GM19438 (cell line): ENCODE measurements around the gene CHMP4A.

Source experiments
- ATAC-seq: cut with Tn5 transposase; IDR thresholded peaks from one replicate; pipeline ENCODE4 v1.9.1; 2021; ENCODE audit warnings: low read depth; ENCODE audit not compliant: unreplicated experiment

The CHMP4A gene

GRCh38 chr14:24182110-24182882, 31.0 kb downstream of the CHMP4A start:
- ATAC-seq, result no peak

DNA sequence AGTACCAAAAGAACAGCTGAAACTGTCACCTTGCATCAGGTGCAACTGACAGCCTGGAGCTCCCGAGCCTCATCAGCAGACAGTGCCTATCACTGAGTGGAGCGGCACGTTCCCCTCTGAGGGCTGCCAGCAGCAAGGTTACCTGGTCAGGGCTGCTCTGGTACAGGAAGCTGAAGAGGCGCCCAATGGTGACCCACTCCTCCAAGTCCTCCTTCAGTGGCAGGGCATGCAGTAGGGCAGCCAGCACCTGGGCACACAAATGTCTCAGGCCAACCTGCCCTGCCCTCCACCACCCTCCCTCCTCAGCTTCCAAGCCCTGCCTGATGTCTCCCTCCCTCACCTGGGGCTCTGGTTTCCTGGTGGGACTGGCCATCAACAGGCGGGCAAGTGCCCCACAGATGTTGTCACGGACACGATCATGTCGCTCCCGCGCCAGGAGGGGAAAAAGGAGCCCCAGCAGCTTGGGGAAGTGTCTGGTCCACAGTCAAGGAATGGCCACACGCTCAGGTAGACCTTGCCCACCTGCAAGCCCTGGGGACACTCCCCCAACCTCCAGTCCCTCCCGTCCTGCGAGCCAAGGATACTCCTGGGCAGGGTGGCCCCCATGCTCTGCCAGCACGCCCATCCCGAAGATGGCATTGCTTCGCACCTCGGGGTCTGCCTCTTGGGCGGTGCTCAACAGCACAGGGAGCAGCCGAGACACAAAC, 31.8 kb downstream of the CHMP4A start:
- no peak for ATAC-seq

DNA sequence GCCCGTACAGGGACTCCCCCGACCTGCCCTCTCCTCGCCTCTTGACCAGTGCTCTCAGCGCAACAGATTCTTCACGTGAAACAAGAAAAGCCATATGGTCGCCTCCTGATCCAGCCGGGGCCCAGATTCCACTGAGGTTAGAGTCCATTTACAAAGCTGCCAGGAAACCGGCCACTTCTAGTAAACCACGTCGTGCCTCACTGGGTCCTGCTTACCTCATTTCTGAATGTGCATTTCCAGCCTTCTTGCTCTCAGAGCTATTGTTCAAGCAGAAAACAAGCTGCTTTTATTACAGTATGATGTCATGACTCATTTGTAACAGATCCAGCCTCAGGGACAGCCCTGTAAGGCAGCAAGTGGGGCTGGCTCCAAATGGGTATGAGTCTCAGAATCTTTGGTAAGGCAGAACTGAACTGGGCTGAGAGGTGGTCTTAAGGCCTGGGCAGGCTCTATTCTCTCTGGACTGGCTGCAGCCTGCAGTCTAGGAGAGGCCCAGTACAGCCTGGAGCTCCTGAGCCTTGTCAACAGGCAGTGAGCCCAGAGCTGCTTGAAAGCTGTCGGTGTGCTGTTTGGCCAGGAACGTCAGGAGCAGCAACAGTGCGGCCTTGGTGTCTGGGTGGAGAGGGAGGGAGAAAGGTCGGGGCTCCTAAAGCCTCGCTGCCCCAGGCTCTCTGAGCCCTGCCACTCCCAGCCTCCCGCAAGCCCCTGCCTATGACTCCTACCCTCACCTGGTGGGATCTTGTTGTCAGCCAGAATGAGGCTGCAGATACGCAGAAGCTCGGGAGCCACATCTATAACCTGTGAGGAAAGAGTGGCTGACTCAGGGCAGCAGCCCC, 33.1 kb downstream of the CHMP4A start:
- ATAC-seq, result no peak

DNA sequence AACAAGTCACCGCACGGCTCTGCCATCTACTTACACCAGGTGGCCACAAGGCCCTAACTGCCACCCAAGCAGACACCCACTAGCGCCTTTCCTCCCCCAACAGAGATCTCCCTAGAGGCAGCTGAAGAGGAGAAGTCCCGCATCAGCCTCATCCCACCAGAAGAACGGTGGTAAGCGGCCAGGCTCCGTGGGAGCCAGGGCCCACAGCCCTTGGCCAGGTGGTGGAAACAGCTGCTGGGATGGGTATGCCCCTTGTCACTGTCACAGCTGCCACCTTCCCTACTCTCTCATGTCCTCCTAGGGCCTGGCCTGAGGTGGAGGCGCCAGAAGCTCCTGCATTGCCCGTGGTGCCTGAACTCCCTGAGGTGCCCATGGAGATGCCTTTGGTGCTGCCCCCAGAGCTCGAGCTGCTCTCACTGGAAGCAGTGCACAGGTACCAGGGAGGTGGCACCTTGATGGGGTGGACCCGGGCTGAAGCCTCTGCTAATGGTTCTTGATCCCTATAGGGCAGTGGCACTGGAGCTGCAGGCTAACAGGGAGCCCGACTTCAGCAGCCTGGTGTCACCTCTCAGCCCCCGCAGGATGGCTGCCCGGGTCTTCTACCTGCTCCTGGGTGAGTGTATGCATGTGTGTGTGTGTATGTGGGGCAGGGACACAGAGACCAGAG, 33.9 kb downstream of the CHMP4A start:
- ATAC-seq, result no peak

DNA sequence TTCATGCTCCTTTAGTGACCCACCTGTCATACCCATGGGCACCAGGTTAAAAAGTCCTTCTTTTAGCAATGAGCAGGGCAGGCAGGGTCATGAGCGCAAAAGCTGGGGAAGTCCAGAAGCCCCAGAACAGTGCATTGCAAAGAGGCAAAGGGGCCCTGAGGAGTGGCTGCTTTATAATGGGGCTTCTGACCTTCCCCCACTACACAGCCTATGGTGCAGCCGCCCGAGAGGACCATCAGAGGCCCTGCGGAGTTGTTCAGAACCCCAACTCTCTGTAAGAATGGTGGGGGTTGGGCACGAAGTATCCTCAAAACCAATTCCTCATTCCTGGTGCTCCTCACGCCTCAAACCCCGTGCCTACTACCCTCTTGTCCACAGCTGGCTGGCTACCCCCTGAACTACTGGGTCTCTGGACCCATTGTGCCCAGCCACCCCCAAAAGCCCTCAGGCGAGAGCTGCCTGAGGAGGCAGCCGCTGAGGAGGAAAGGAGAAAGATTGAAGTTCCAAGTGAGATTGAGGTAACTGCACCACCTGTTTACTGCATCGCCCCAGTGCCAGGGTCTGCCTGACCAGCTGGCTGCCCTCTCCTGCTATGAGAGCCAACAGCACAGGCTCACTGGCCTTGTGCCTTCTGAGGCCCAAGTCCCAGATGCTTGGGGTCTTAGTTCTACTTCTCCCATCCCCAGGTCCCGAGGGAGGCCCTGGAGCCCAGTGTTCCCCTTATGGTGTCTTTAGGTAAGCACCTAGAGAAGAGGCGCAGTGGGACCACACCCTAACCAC, 34.7 kb downstream of the CHMP4A start:
- ATAC-seq, result no peak

DNA sequence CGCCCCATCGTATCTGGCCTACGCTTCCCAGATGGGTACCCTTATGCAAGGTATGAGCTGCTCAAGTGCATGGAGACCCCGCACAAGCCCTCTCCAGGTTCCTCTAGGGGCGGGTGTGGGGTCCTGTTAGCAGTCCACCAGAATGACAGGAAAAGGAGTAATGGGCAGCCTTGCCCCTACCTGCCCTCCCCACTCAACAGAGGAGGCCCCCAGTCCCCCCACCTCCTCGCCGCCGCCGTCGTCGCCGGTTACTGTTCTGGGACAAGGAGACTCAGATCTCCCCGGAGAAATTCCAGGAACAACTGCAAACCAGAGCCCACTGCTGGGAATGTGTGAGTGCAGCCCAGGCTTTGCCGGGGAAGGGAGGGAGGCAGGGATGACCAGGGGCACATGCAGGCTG, 35.4 kb downstream of the CHMP4A start:
- ATAC-seq, result no peak

DNA sequence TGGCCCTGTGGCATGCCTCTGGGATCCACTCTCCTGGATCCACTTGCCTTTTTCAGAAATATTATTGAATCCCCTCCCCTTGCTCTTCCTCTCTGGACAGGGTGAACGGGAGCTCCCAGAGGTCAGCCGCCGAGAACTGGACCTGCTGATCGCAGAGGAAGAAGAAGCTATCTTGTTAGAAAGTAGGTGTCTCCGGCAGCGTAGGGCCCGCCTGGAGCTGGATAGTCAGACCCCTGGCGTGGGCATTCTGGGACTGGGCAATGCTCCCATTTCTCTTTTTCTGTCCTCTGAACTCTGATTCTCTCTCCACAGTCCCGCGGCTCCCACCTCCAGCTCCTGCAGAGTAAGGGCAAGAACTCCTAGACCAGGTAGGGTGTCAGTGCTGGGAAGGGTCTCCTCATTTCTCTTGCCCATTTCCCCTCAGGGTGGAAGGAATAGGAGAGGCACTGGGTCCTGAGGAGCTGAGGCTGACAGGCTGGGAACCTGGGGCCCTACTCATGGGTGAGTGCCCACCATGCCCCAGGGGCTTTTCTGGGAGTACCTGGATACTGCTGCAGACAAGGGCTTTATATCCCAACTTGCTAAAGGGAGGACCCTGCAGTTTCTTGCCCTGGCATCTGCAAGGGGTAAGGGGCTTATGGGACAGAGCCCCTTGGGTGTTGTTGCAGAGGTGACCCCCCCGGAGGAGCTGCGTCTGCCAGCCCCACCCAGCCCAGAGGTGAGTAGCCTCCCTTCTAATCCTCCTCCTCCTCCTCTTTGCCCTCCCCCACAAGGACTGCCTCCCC, 36.1 kb downstream of the CHMP4A start:
- no peak for ATAC-seq

DNA sequence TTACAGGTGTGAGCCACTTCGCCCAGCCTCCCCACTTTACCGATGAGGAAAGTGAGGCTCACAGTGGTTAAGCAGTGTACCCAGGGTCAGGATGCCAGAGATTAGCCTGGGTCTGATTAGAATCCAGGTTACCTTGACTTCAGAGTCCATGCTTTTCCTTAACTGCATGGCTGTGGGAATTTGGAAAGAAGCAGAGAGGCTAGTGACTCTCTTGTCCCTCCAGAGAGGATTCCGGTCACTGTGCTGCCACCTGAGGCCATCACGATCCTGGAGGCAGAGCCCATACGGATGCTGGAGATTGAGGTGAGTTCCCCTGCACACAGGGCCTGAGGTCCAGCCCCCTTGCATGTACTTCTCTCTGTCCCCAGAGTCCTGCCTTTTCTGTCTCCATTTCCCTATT, 36.7 kb downstream of the CHMP4A start:
- no peak for ATAC-seq

- ATAC-seq, result no peak
Observed at GRCh38 chr14:24172871-24173281, 40.4 kb downstream of the CHMP4A start.

GRCh38 chr14:24172261-24172860, 40.9 kb downstream of the CHMP4A start:
- no peak for ATAC-seq

DNA sequence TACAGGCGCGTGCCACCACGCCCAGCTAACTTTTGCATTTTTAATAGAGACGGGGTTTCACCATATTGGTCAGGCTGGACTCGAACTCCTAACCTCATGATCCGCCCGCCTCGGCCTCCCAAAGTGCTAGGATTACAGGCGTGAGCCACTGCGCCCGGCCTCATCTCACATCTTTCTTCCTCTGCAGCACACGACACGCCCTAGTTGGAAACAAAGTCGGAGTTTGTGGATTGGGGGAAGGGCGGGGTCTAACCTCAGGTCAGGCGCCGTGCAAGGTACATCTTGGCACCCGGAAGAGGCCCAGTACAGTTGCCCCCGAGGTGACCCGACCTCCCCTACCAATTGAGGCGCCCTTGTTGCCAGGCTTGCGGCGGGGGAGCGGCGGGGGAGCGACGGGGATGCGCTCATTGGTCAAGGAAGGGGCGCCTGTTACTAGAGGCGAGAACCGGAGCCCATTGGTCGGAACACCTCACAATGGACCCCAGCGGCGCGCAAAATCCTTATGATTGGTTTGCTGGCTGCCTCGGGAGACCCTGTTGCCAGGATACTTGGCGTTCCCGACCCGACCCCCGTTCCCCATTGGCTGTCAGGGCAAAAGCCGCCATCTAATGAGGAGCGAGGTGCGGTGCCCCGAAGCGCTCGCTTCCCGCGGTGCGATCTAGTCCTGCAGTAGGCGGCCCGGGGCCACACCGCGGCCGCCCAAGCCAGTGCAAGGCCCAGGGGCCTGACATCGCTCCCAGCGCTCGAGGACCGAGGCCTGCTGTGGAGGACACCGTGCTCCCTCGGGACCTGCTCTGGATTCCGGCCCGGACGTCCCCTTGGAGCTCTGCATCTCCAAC, 41.6 kb downstream of the CHMP4A start, which contains the start of gene REC8:
TSS of gene REC8 (plus strand) at position 659 of the 839 bp plus-strand sequence. CDS start 473 bp downstream, outside the sequence.
- peak; percentile 82 for ATAC-seq

GRCh38 chr14:24167469-24168114, 45.7 kb downstream of the CHMP4A start:
- no peak for ATAC-seq

DNA sequence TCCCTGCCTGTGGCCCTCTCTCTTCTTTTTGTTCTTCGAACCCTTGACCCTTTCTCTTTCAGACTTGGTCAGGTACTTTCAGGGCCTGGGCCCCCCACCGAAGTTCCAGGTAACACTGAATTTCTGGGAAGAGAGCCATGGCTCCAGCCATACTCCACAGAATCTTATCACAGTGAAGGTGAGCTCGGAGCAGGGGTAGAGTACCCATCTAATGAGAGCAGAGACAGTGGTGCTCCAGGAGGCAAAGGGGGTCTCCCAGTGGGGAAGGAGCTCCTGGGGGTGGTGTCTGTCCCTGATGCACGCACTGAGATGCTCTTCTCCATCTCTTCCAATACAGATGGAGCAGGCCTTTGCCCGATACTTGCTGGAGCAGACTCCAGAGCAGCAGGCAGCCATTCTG, 47.5 kb downstream of the CHMP4A start:
- ATAC-seq, result no peak

- ATAC-seq, result no peak
Observed at GRCh38 chr14:24164518-24164991, 48.7 kb downstream of the CHMP4A start.

DNA sequence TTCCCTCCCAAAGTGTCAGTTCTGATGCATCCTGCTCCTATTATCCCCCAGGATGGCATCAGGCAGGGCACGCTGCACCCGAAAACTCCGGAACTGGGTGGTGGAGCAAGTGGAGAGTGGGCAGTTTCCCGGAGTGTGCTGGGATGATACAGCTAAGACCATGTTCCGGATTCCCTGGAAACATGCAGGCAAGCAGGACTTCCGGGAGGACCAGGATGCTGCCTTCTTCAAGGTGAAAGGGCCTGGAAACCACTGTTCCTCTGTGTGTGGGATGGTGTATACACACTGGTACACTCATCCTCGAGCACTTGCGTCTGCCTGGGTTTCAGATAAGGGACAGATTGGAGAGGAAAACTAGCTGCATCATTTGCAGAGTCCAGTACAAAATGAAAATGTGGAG, 51.2 kb downstream of the CHMP4A start:
- no peak for ATAC-seq

GRCh38 chr14:24160850-24161804, 52.2 kb downstream of the CHMP4A start, which contains the start of gene IRF9:
TSS of gene IRF9 (plus strand) at chr14:24161265. CDS start at chr14:24162145, 880 bp downstream.
- peak; percentile 81 for ATAC-seq
